ENCODE measurements around the gene RMP24.

RMP24 gene

GRCh38 chr18:35949090-35949489, 23.4 kb upstream of the RMP24 start:
- H3K4me3 ChIP-seq (ENCODE audit: low read depth, low read length), result no peak overlapping the region
- CTCF ChIA-PET, result no interaction called here
- Mint-ChIP-seq H3K36me3 (ENCODE audit: insufficient read depth, unreplicated experiment) (no peaks in the 10 kb centered on the region), H3K27ac (ENCODE audit: unreplicated experiment) (no peak overlapping the region), H3K27me3 (ENCODE audit: insufficient read depth, unreplicated experiment) (no peaks in the 10 kb centered on the region), H3K9me3 (ENCODE audit: unreplicated experiment) (no peaks in the 10 kb centered on the region), H3K4me3 (ENCODE audit: unreplicated experiment) (no peak overlapping the region), H3K4me1 (ENCODE audit: low read depth, unreplicated experiment) (no peaks in the 10 kb centered on the region)
- intact Hi-C loops (cut with micrococcal nuclease; ENCODE audit: unreplicated experiment), result no loop called here
- no peak for DNase-seq
- no TSS peak for BruUV-seq (replicated peaks)
- no peaks in the 10 kb centered on the region for H3K4me1 ChIP-seq
- POLR2A ChIA-PET, result no interaction called here
- no peaks in the 10 kb centered on the region for H3K9me3 ChIP-seq
- no peaks in the 10 kb centered on the region for H3K36me3 ChIP-seq (ENCODE audit: control insufficient read depth, insufficient read depth, low read length)
- H3K27me3 ChIP-seq (replicated peaks; ENCODE audit: control insufficient read depth, insufficient read depth, low read length), result no peaks in the 10 kb centered on the region
- TF ChIP-seq CTCF (IDR thresholded peaks at IDR 0.05; ENCODE audit: insufficient read depth in 1 of 2, low read depth in 1 of 2, low read length in 1 of 2, severe bottlenecking in 1 of 2, unreplicated experiment in 1 of 2), result no peak

- H3K36me3 ChIP-seq (ENCODE audit: control insufficient read depth, insufficient read depth, low read length), result no peaks in the 10 kb centered on the region
- Mint-ChIP-seq H3K9me3 (ENCODE audit: unreplicated experiment) (no peaks in the 10 kb centered on the region), H3K4me3 (ENCODE audit: unreplicated experiment) (peak overlapping the region; percentile 44), H3K36me3 (ENCODE audit: insufficient read depth, unreplicated experiment) (no peaks in the 10 kb centered on the region), H3K4me1 (ENCODE audit: low read depth, unreplicated experiment) (no peaks in the 10 kb centered on the region), H3K27me3 (ENCODE audit: insufficient read depth, unreplicated experiment) (peaks cover 2% of the 10 kb centered on the region), H3K27ac (ENCODE audit: unreplicated experiment) (no peak overlapping the region)
- ChIA-PET POLR2A (no interaction called here), CTCF (interaction anchor here (0.8 kb wide), 1 partner anchor 13 kb away, joined by 3 read pairs; no protein-coding TSS in a partner anchor)
- BruUV-seq (replicated peaks), result no TSS peak
- intact Hi-C loops (cut with micrococcal nuclease; ENCODE audit: unreplicated experiment), result loop anchor here (1.0 kb wide), 1 partner anchor 194 kb away; no protein-coding TSS in a partner anchor
- peak; percentile 63 to 72 for TF ChIP-seq CTCF (IDR thresholded peaks at IDR 0.05; ENCODE audit: insufficient read depth in 1 of 2, low read depth in 1 of 2, low read length in 1 of 2, severe bottlenecking in 1 of 2, unreplicated experiment in 1 of 2)
- H3K9me3 ChIP-seq, result no peaks in the 10 kb centered on the region
- no peaks in the 10 kb centered on the region for H3K27me3 ChIP-seq (replicated peaks; ENCODE audit: control insufficient read depth, insufficient read depth, low read length)
- H3K4me1 ChIP-seq, result no peaks in the 10 kb centered on the region
- peak in 1 of 2 experiments; percentile 34 for DNase-seq
- no peak overlapping the region for H3K4me3 ChIP-seq (ENCODE audit: low read depth, low read length)
Observed at GRCh38 chr18:35949903-35950627, 22.4 kb upstream of the RMP24 start.

GRCh38 chr18:35950628-35950982, 21.9 kb upstream of the RMP24 start:
- Mint-ChIP-seq H3K4me3 (ENCODE audit: unreplicated experiment) (no peak overlapping the region), H3K36me3 (ENCODE audit: insufficient read depth, unreplicated experiment) (no peaks in the 10 kb centered on the region), H3K4me1 (ENCODE audit: low read depth, unreplicated experiment) (no peaks in the 10 kb centered on the region), H3K9me3 (ENCODE audit: unreplicated experiment) (no peaks in the 10 kb centered on the region), H3K27me3 (ENCODE audit: insufficient read depth, unreplicated experiment) (peaks cover 2% of the 10 kb centered on the region), H3K27ac (ENCODE audit: unreplicated experiment) (no peak overlapping the region)
- no peaks in the 10 kb centered on the region for H3K9me3 ChIP-seq
- ChIA-PET CTCF (interaction anchor here (0.8 kb wide), 1 partner anchor 14 kb away, joined by 3 read pairs; no protein-coding TSS in a partner anchor), POLR2A (no interaction called here)
- no peak for DNase-seq
- H3K4me1 ChIP-seq, result no peaks in the 10 kb centered on the region
- no TSS peak for BruUV-seq (replicated peaks)
- no peaks in the 10 kb centered on the region for H3K36me3 ChIP-seq (ENCODE audit: control insufficient read depth, insufficient read depth, low read length)
- TF ChIP-seq CTCF (IDR thresholded peaks at IDR 0.05; ENCODE audit: insufficient read depth in 1 of 2, low read depth in 1 of 2, low read length in 1 of 2, severe bottlenecking in 1 of 2, unreplicated experiment in 1 of 2), result no peak
- H3K4me3 ChIP-seq (ENCODE audit: low read depth, low read length), result no peak overlapping the region
- H3K27me3 ChIP-seq (replicated peaks; ENCODE audit: control insufficient read depth, insufficient read depth, low read length), result no peaks in the 10 kb centered on the region
- intact Hi-C loops (cut with micrococcal nuclease; ENCODE audit: unreplicated experiment), result loop anchor here (1.0 kb wide), 1 partner anchor 194 kb away; no protein-coding TSS in a partner anchor

All from Caco-2 (cell line).